ENCODE results near the gene POLDIP3. TPM values are rescaled to one million over a fixed set of nuclear protein-coding genes. Genes with fewer than 3 reads are reported as not detected.
"Not testable (repeated sequence)": the region's sequence is repeated elsewhere in the genome, so short reads cannot be mapped to it uniquely, and the experiment has no call there.

POLDIP3 gene
- total and polyA plus RNA-seq, 2 donors (not counting 1 experiment from before 2014, with no cell fraction given), result 28.2 to 31.0 TPM

- no peaks in the 10 kb centered on the region for H3K4me1 ChIP-seq (ENCODE audit: control insufficient read depth, extremely low read depth, insufficient read depth, low read length)
- no peak overlapping the region for H3K27ac ChIP-seq (ENCODE audit: insufficient read depth, low read length)
- H3K4me3 ChIP-seq (replicated peaks in 1 of 4; ENCODE audit: control extremely low read depth in 1 of 4, insufficient read depth in 1 of 4, low read depth in 3 of 4, low read length in 4 of 4), result no peak overlapping the region
- no peak overlapping the region for H3K9ac ChIP-seq (ENCODE audit: insufficient read depth, low read length)
- H3K36me3 ChIP-seq (ENCODE audit: control insufficient read depth, insufficient read depth, low read length), result peaks cover 3% of the 10 kb centered on the region
- no peaks in the 10 kb centered on the region for H3K27me3 ChIP-seq (ENCODE audit: control insufficient read depth, insufficient read depth, low read length)
- TF ChIP-seq EZH2 (IDR thresholded peaks at IDR 0.05; ENCODE audit: low read length, missing control alignments) (no peak), CTCF (conservative IDR thresholded peaks at IDR 0.05 in 1 of 2, IDR thresholded peaks at IDR 0.05 in 1 of 2; ENCODE audit: low read depth in 1 of 2, low read length in 2 of 2) (no peak)
- no peak for DNase-seq (ENCODE audit: low read depth in 2 of 2)
- no peaks in the 10 kb centered on the region for H3K9me3 ChIP-seq (ENCODE audit: control insufficient read depth, insufficient read depth, low read depth, low read length)
- no peak overlapping the region for H3K4me2 ChIP-seq (ENCODE audit: extremely low read depth, insufficient read depth, low read length)
- H3K79me2 ChIP-seq (ENCODE audit: control insufficient read depth, insufficient read depth, low read length), result peaks cover 2% of the 10 kb centered on the region
- no peaks in the 10 kb centered on the region for H4K20me1 ChIP-seq (ENCODE audit: control insufficient read depth, extremely low read depth, insufficient read depth, low read length)
- no peak overlapping the region for H2AFZ ChIP-seq (ENCODE audit: low read length)
Measured at GRCh38 chr22:42577623-42578240, 37.0 kb downstream of the POLDIP3 start.

GRCh38 chr22:42577141-42577540 lies 37.5 kb downstream of the POLDIP3 start:
- DNase-seq (ENCODE audit: low read depth in 2 of 2); H3K36me3 ChIP-seq (ENCODE audit: control insufficient read depth, insufficient read depth, low read length); H4K20me1 ChIP-seq (ENCODE audit: control insufficient read depth, extremely low read depth, insufficient read depth, low read length); H3K4me3 ChIP-seq (replicated peaks in 1 of 4; ENCODE audit: control extremely low read depth in 1 of 4, insufficient read depth in 1 of 4, low read depth in 3 of 4, low read length in 4 of 4); H2AFZ ChIP-seq (ENCODE audit: low read length); H3K9me3 ChIP-seq (ENCODE audit: control insufficient read depth, insufficient read depth, low read depth, low read length); H3K4me1 ChIP-seq (ENCODE audit: control insufficient read depth, extremely low read depth, insufficient read depth, low read length); H3K79me2 ChIP-seq (ENCODE audit: control insufficient read depth, insufficient read depth, low read length); H3K27ac ChIP-seq (ENCODE audit: insufficient read depth, low read length); H3K9ac ChIP-seq (ENCODE audit: insufficient read depth, low read length); H3K4me2 ChIP-seq (ENCODE audit: extremely low read depth, insufficient read depth, low read length); H3K27me3 ChIP-seq (ENCODE audit: control insufficient read depth, insufficient read depth, low read length): not testable (repeated sequence)

- H3K79me2 ChIP-seq (ENCODE audit: control insufficient read depth, insufficient read depth, low read length); H2AFZ ChIP-seq (ENCODE audit: low read length); H3K4me2 ChIP-seq (ENCODE audit: extremely low read depth, insufficient read depth, low read length); H3K4me1 ChIP-seq (ENCODE audit: control insufficient read depth, extremely low read depth, insufficient read depth, low read length); H3K9me3 ChIP-seq (ENCODE audit: control insufficient read depth, insufficient read depth, low read depth, low read length); DNase-seq (ENCODE audit: low read depth in 2 of 2); H3K27me3 ChIP-seq (ENCODE audit: control insufficient read depth, insufficient read depth, low read length); H3K9ac ChIP-seq (ENCODE audit: insufficient read depth, low read length); H3K4me3 ChIP-seq (replicated peaks in 1 of 4; ENCODE audit: control extremely low read depth in 1 of 4, insufficient read depth in 1 of 4, low read depth in 3 of 4, low read length in 4 of 4); H4K20me1 ChIP-seq (ENCODE audit: control insufficient read depth, extremely low read depth, insufficient read depth, low read length); H3K36me3 ChIP-seq (ENCODE audit: control insufficient read depth, insufficient read depth, low read length); H3K27ac ChIP-seq (ENCODE audit: insufficient read depth, low read length): not testable (repeated sequence)
Measured at GRCh38 chr22:42575996-42576574, 38.6 kb downstream of the POLDIP3 start.

- H3K4me1 ChIP-seq (ENCODE audit: control insufficient read depth, extremely low read depth, insufficient read depth, low read length); H3K36me3 ChIP-seq (ENCODE audit: control insufficient read depth, insufficient read depth, low read length); DNase-seq (ENCODE audit: low read depth in 2 of 2); H3K4me3 ChIP-seq (replicated peaks in 1 of 4; ENCODE audit: control extremely low read depth in 1 of 4, insufficient read depth in 1 of 4, low read depth in 3 of 4, low read length in 4 of 4); H3K9ac ChIP-seq (ENCODE audit: insufficient read depth, low read length); H3K79me2 ChIP-seq (ENCODE audit: control insufficient read depth, insufficient read depth, low read length); H4K20me1 ChIP-seq (ENCODE audit: control insufficient read depth, extremely low read depth, insufficient read depth, low read length); H3K4me2 ChIP-seq (ENCODE audit: extremely low read depth, insufficient read depth, low read length); H2AFZ ChIP-seq (ENCODE audit: low read length); H3K27ac ChIP-seq (ENCODE audit: insufficient read depth, low read length); H3K27me3 ChIP-seq (ENCODE audit: control insufficient read depth, insufficient read depth, low read length); H3K9me3 ChIP-seq (ENCODE audit: control insufficient read depth, insufficient read depth, low read depth, low read length): not testable (repeated sequence)
Measured at GRCh38 chr22:42574468-42574867, 40.2 kb downstream of the POLDIP3 start.

- not testable (repeated sequence) for H3K79me2 ChIP-seq (ENCODE audit: control insufficient read depth, insufficient read depth, low read length); H3K27ac ChIP-seq (ENCODE audit: insufficient read depth, low read length); H2AFZ ChIP-seq (ENCODE audit: low read length); H3K4me1 ChIP-seq (ENCODE audit: control insufficient read depth, extremely low read depth, insufficient read depth, low read length); H3K27me3 ChIP-seq (ENCODE audit: control insufficient read depth, insufficient read depth, low read length); H4K20me1 ChIP-seq (ENCODE audit: control insufficient read depth, extremely low read depth, insufficient read depth, low read length); H3K4me2 ChIP-seq (ENCODE audit: extremely low read depth, insufficient read depth, low read length); H3K36me3 ChIP-seq (ENCODE audit: control insufficient read depth, insufficient read depth, low read length); H3K4me3 ChIP-seq (replicated peaks in 1 of 4; ENCODE audit: control extremely low read depth in 1 of 4, insufficient read depth in 1 of 4, low read depth in 3 of 4, low read length in 4 of 4); H3K9ac ChIP-seq (ENCODE audit: insufficient read depth, low read length); H3K9me3 ChIP-seq (ENCODE audit: control insufficient read depth, insufficient read depth, low read depth, low read length); DNase-seq (ENCODE audit: low read depth in 2 of 2)
Measured at GRCh38 chr22:42574046-42574445, 40.6 kb downstream of the POLDIP3 start.

GRCh38 chr22:42571068-42571467 lies 43.6 kb downstream of the POLDIP3 start:
- not testable (repeated sequence) for H3K9ac ChIP-seq (ENCODE audit: insufficient read depth, low read length); H3K9me3 ChIP-seq (ENCODE audit: control insufficient read depth, insufficient read depth, low read depth, low read length); H3K36me3 ChIP-seq (ENCODE audit: control insufficient read depth, insufficient read depth, low read length); H3K4me2 ChIP-seq (ENCODE audit: extremely low read depth, insufficient read depth, low read length); H3K27me3 ChIP-seq (ENCODE audit: control insufficient read depth, insufficient read depth, low read length); H3K27ac ChIP-seq (ENCODE audit: insufficient read depth, low read length); H3K4me1 ChIP-seq (ENCODE audit: control insufficient read depth, extremely low read depth, insufficient read depth, low read length); H3K79me2 ChIP-seq (ENCODE audit: control insufficient read depth, insufficient read depth, low read length); H4K20me1 ChIP-seq (ENCODE audit: control insufficient read depth, extremely low read depth, insufficient read depth, low read length); H2AFZ ChIP-seq (ENCODE audit: low read length); H3K4me3 ChIP-seq (replicated peaks in 1 of 4; ENCODE audit: control extremely low read depth in 1 of 4, insufficient read depth in 1 of 4, low read depth in 3 of 4, low read length in 4 of 4); DNase-seq (ENCODE audit: low read depth in 2 of 2)
